HG02763 (cell line): ENCODE results near the gene RYR2.
"Not testable (repeated sequence)": the region's sequence is repeated elsewhere in the genome, so short reads cannot be mapped to it uniquely, and the experiment has no call there.

Source experiments
- ATAC-seq: cut with Tn5 transposase; IDR thresholded peaks from one replicate; pipeline ENCODE4 v1.9.1; 2021; ENCODE audit warnings: mild to moderate bottlenecking, moderate library complexity; ENCODE audit not compliant: unreplicated experiment

Gene RYR2

DNA sequence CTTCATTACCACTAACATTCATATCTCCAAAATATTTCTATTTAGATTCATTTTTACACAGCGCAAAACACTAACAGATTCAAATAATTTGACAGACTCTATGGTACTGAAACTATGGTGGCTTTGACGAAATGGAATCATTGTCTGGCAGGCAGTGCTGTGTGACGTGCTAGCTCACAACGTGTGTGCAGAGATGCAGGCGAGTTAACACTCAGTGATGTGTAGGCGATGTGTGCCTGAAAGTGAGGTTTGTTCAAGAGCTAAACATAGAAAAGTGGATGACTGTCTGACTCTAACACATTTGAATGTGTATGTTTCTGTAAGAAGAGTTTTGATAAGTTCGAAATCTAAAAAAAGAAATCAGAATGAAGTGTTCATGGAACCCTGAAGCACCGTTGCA is 97.7 kb downstream of the RYR2 start:
- no peak for ATAC-seq

DNA sequence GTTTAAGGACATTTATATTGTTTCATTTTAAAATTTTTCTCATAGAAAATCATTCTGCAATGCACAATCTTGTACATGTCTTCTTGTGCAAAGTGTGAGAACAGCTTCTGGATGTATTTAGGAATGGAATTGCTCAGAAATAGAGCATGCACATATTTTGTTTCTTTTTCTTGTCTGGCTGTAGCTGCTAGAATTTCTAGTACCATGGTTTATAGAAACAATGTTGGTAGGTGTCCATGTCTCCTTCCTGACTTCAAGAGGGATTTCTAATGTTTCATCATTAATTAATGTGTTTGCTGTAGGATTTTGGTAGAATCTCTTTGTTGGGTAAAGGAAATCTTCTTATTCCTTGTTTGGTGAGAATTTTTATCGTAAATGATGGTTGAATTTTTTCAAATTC is 99.0 kb downstream of the RYR2 start:
- no peak for ATAC-seq

DNA sequence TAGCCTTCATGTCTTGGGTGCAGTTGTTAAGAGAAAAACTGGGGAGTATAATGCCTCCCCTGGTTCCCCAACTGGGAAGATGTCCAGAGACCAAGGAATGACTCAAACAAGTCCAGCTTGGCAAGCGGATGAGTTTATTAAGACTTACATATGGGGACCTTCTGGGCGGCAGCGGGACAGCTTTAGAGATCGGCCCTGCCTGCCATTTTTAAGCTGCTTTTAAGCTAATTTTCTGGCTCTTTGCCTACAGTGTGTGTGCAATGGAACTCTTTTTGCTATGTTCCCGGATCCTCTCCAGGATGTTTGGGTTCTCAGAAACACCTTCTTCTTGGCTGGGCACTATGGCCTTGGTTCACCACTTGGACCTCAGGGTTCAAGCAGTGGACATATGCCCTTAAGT is 99.5 kb downstream of the RYR2 start:
- ATAC-seq = no peak

DNA sequence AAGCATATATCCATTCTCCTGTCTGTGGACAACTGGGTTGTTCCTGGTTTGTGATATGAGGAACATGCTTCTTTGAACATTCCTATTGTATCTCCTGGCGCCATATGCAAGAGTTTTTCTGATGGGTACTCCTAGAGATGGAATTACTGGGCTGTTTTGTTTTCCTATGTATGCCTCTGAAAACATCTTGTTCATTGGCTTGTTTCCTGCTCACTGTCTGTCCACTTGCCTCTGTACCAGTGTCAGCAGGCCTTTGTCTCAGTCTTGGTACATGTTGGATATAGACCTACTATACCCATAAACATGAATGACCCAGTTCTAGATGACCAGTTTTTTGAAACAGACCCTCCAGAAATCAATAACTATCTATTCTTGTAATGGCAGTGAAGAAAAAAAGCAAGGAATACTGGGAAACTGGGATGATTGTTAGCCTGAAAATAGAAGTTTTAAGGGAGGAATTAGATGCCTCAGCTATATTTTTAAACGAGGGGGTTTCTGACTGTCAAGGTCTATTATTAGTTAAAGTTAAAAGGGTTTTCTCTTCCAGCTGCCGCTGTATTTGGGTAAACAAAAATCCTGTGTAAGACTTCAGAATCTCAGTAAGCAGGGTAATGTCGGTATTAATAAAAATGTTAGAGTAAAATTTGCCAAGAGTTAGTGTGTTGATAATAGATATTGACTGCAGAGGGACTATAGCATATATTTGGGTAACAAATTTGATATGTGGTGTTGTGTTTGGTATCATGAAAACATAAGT is 103.6 kb downstream of the RYR2 start:
- no peak for ATAC-seq

DNA sequence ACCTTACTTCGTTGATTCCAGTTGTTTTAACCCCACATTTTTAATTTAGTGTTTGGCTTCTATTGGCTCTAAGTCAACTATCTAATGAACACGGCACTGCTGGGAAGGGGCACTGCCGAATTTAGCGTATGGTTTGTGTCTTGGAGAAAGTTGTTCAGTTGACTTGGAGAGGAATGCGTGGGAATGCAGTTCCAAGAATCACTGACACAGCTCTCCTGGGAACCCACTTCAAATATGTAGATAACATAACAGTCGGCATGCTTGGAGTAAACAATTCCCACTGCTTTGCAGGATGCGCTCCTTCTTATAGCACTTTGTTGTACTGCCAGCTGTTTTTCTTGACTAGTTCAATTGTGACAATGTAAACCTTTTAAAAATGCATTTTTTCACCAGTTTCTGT is 104.3 kb downstream of the RYR2 start:
- ATAC-seq = no peak

DNA sequence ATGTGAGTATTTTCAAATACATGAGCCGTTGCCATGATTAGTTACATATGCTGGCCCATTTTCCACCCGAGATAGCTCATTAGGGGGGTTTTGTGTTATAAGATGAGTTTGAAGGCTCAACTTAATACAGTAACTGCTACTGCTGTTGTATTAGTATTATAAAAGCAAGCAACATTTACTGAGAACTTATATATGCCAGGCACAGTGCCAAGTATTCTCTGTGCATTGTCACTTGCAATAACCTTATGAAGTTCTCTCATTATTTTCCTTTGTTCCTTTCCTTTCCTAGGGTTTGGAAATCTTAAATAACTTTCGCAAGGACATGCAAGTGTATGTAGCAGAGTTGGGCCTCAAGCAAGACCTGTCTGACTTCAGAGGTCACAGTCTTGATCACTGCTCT is 107.9 kb downstream of the RYR2 start:
- ATAC-seq = no peak

DNA sequence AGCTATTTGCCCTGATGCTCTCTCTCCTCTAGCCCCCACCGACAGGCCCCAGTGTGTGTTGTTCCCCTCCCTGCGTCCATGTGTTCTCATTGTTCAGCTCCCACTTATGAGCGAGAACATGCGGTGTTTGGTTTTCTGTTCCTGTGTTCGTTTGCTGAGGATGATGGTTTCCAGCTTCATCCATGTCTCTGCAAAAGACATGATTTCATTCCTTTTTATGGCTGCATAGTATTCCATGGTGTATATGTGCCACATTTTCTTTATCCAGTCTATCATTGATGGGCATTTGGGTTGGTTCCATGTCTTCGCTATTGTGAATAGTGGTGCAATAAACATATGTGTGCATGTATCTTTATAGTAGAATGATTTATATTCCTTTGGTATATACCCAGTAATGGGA is 110.0 kb downstream of the RYR2 start:
- not testable (repeated sequence) for ATAC-seq

DNA sequence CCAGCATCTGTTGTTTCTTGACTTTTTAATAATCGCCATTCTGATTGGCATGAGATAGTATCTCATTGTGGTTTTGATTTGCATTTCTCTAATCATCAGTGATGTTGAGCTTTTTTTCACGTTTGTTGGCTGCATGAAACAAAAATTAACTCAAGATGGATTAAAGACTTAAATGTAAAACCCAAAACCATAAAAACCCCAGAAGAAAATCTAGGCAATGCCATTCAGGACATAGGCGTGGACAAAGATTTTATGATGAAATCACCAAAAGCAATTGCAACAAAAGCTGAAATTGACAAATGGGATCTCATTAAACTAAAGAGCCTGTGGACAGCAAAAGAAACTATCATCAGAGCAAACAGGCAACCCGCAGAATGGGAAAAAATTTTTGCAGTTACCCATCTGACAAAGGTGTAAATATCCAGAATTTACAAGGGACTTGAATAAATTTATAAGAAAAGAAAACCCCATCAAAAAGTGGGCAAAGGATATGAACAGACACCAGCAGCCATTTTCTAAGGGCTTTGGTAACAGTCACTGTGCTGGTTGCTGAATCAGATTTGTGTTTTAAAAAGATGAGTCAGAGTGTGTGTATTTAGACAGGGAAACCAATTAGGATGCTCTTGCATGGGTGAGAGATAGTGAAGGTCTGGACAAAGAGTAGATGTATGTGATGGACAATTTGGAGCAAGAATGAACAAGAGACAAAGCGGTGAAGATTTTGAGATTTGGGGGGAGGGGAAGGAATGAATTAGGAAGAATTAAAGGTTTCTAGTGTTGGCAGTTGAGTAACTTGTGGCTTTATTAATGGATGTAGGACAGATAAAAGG is 110.7 kb downstream of the RYR2 start:
- ATAC-seq = no peak

DNA sequence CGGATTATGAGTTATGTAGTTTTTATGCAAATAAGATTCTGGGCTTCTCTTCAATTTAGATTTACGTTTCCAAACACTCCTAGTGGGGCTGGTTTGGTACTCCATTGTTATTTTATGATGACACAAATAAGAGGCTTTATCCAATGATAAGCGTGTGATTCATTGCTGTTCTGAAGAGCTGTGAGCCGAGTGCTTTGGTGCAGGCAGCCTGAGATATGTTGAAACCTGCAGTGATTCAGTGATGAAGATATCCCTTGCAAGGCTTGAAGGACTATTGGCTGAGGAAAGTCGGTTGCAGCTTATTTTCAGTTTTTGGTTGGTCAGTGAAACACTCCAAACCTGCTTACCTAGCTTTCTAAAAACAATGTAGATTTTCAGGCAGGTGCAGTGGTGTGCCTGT is 112.2 kb downstream of the RYR2 start:
- no peak for ATAC-seq

DNA sequence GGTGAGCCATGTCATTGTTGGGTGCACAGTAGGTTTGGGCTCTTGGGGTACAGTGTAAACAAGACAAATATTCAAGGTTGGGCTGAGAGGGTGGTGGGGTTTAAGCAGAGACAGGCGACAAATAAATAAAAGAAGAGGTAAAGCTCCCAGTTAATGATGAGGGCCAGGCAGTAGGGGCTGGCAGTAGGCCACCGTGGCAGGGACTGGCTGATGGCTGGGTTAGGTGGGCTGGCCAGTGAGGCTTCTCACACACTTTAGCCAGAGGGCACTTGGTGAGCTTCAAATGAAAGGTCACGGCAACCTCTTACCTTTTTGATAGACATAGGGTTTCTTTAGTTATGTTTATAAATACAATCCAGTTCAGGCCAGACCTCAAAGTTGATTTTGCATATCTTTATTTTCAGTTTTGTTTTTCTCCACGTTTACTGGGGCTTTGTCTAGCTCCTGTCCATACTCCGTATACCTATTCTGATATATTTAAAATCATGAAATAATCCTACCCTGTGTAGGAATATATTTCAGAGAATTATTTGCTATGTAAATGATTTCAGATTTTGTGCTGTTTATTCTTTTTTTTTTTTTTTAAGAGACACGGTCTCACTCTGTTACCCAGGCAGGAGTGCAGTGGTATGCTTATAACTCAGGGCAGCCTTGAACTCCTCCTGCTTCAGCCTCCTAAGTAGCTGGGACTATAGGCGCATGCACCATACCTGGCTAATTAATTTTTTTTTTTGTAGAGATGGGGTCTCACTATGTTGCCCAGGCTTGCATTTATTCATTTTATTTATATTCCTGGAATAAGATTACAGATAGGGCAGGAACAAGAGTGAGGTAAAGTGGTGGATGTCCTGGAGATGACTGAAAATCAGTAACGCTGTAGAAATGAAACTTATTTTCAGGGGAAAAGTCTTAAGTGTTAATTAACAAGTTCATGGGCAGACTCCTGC is 122.7 kb downstream of the RYR2 start:
- no peak for ATAC-seq

DNA sequence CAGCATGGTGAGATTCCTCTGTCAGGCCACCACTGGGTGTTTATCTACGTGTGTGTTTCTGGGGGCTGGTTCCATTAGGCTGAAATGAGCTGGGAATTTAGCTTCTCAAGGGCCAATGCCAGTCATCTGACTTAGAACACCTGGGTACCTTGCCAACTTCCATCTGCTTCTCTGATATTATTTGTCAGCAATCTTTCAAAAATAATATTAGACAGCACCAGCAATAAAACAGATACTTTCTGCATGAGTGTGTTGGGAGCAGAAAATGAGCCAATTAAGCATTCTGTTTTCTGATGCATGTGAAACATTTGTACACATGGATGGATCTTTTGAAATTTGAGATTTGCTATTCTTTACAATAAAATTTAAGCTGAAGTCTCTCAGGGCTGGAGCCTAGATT is 124.1 kb downstream of the RYR2 start:
- no peak for ATAC-seq

DNA sequence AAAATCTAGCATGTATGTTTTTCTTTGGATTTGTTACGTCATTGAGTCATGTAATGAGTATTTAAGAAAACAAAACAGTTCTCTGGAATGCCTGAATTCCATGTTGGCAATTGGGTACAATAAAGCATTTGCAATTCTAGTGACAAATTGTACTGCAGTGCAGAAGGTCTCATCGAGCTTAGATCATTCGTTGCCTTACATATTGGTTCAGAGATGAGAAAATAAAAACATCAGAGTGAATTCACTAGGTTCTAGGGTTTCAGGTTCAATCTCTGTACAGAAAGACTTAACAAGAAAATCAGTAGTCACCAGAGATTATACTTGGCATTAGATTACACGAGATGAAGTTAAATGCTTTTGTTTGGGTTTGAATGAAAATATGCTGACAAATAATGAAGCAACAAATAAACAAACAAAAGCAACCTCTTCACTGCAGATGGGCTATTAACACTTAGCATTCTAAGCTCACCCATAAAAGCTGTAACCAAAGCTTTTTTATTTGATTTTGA is 124.7 kb downstream of the RYR2 start:
- no peak for ATAC-seq

DNA sequence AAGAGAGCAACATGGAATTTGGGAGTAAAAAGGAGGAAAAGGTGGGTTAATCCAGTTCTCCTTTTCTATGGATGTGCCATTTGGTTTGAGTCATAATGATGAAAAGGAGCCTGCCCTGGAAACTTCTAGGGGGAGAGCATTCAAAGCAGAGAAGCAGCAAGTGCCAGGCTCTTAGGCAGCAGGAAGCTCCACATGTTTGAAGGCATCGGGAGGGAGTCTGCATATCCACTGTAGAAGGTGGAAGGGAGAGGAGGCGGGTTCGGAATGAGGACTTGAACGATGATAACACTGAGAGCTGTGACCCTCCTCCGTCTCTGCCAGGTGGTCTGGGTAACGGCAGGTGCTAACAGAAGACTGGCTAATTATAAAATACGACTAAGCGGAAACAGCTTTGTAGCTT is 128.2 kb downstream of the RYR2 start:
- ATAC-seq = no peak

DNA sequence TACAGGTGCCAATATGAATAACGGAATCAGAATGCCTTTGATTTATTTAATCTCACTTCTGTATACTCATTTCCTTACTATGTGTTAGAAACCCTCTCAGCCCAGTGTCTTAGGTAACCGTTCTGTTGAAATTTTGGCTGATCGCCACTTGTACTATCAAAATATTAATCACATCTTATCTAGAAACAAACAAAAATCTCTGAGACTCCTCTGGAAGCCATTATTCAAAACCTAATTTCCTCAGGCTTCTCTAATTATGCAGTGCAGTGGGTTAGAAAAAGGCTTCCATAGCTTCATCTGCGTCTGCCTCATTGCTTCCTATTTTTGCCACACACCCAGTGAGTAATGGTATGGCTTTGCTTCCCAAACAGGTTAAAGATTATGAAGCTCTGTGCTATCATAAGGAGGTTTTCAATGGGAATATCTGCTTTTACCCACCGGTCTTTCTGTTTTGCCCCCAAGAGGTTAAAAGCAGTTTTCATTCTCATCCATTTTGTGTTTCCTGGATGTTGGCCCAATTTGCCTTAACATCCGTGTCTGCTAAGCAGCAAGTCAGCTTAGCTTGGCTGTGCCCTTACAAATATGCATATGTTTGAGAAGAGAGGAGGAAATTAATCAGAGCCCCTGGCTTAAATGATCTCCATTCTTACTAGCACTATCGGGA is 129.6 kb downstream of the RYR2 start:
- no peak for ATAC-seq

DNA sequence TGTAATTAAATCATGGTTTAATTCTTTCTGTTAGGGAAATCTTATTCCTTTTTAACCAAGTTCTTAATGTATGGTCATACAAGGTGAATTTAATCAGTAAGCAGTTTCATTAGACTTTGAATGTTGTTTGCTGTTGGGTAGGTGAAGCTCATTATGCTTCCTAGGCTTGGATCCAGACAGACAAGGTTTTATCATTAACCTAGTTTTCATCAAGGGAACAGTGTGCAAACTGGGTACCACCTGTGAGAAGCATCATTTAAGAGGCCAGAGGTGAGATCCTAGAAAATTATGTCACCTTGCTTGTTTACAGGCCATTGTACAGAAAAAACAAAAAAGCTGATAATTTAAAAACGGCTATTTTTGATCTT is 130.1 kb downstream of the RYR2 start:
- ATAC-seq = no peak

DNA sequence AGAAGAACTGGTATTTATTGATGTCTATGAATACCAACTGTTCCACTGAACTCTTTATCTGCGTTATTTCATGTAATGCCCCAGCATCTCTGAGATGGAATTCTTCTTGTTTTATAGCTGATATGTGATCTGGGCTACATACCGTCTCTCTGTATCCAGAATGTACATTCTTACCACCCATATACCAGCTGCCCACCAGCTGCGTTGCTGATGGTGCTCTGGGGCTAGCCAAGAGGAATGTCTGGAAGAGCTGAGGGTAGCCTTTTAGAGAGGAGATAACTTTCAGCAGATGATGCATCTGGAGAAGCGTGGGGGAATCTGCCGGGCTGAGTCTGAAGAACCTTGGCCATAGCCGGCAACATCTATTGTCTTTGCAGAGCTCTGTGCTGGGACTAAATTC is 137.5 kb downstream of the RYR2 start:
- no peak for ATAC-seq

DNA sequence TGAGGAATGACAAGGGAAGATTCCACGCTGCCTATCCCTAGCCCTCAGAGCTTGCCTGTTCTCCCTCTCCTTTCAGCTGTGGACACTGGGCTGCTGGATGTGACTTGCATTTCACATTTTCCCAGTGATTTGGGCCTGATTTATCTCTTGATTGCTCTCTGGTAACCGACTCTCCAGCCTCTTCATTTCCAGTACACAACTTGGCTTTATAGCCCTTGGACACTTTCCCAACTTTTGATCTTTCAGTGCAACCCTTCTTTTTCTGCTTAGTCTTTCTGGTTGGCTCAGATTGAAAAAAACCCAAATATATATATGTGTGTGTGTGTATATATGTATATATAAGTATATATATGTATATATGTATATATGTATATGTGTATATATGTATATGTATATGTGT is 138.3 kb downstream of the RYR2 start:
- no peak for ATAC-seq

DNA sequence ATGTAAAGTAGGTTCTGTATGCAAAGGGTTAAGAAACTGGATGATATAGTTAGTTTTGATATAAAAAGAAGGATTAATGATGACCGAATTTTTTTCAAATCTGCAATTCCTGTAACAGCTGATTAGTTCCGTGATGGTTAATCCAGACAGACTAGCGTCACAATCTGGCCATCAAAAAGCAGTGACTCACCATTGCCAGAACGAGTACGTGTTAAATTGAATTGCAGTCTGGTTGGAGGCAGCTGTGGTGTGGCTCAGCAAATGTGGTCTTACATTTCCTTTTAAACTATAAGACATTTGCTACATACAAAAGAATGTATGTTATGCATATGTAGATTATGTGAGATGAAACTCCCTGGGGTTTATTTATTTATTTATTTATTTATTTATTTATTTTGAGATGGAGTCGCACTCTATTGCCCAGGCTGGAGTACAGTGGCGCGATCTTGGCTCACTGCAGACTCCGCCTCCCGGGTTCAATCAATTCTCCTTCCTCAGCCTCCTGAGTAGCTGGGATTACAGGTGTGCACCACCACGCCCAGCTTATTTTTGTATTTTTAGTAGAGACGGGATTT is 139.8 kb downstream of the RYR2 start:
- ATAC-seq = no peak

DNA sequence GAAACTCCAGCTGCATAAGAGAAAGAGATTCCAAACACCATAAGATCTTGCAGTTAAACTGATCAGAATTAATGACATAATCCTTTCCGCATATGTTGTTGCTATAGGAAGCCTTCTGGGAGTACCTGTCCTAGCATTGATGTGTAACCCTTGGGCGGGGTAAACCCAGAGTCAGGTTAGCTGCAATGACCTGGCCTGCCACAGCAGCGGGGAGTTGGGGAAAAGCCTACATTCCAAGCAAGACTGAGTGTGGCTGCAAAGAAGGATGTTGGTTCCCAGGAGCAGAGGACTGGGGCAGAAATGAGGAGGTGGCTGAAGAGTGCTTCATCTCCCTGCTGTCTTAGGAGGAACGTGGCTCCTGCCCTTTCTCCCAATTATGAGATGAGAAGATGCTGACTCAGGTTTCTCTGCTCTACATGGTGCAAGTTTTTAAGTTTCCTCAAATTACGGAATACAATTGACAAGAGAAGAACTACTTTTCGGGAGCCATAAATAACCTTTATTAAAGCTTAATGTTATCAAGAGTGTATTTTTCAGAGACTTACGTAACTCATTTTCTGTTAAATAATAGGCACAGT is 142.1 kb downstream of the RYR2 start:
- no peak for ATAC-seq

DNA sequence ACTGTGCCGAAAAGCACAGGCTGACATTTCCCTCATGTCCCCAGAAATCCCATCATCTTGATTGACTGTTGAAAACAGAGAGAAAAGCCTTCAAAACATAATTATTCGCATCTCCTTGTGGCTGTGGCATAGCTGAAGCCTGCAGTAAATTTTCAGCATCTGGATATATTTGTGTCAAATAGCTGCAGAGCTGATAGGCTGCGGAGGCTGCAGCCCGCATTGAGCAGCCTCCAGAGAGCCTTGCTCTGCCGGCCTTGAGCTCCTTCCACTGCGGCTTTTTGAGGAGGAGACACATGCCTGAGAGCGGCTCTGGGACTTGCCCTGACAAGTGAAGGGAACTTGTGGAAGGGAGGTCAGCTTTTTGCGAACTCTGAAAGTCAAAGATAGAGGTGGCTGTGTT is 144.7 kb downstream of the RYR2 start:
- no peak for ATAC-seq
